Mesothelial cell of epicardium (in vitro differentiated cells): ENCODE data around the gene RNPEPL1. TPM values are rescaled to one million over a fixed set of nuclear protein-coding genes. Genes with fewer than 3 reads are reported as not detected.

Experiments
- DNase-seq, 2 experiments: peaks; one replicate each; pipeline ENCODE4 v3.0.0; 2021; ENCODE audit warnings: low spot score in 2 of 2; ENCODE audit not compliant: unreplicated experiment in 2 of 2
- H3K27ac Mint-ChIP-seq: 2 replicates; pipeline ENCODE4 v1.8.0; 2021; ENCODE audit warnings: mixed read lengths
- H3K27me3 Mint-ChIP-seq: 2 replicates; pipeline ENCODE4 v1.8.0; 2021; ENCODE audit warnings: low read depth, mixed read lengths
- H3K36me3 Mint-ChIP-seq: 2 replicates; pipeline ENCODE4 v1.8.0; 2021; ENCODE audit warnings: mixed read lengths
- H3K4me1 Mint-ChIP-seq: 2 replicates; pipeline ENCODE4 v1.8.0; 2021; ENCODE audit warnings: mixed read lengths
- H3K4me3 Mint-ChIP-seq: 2 replicates; pipeline ENCODE4 v1.8.0; 2021; ENCODE audit warnings: mild to moderate bottlenecking, moderate library complexity, mixed read lengths
- H3K9me3 Mint-ChIP-seq: 2 replicates; pipeline ENCODE4 v1.8.0; 2021; ENCODE audit warnings: mixed read lengths
- total RNA-seq: library from RNA; stranded (reverse); gene quantifications from 3 replicates; pipeline ENCODE4 v1.2.1, GENCODE V29; 2021
- TF ChIP-seq, protein P1 (sequence below): fragments of 200-600 bp; sonication (generic); IDR thresholded peaks from one replicate; pipeline ENCODE4 v1.5.0; 2021; ENCODE audit warnings: antibody characterized with exemption; ENCODE audit not compliant: unreplicated experiment

The RNPEPL1 gene
- total RNA-seq, 1 donor from 2014 or later = 28.3 TPM

DNA sequence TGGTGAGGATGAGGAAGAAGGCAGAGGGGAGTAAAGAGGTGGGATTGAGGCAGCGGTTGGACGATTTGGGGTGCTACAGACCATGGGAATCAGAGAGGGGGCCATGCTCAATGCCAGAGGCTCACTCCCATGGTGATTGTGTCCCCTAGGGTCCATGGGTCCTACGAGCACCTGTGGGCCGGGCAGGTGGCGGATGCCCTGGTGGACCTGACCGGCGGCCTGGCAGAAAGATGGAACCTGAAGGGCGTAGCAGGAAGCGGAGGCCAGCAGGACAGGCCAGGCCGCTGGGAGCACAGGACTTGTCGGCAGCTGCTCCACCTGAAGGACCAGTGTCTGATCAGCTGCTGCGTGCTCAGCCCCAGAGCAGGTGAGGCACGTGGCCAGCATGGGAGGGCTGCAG, 23.5 kb downstream of the RNPEPL1 start:
- no peaks in the 10 kb centered on the region for H3K9me3 Mint-ChIP-seq
- H3K27me3 Mint-ChIP-seq = no peaks in the 10 kb centered on the region
- peaks cover 18% of the 10 kb centered on the region for H3K4me1 Mint-ChIP-seq
- TF ChIP-seq, protein P1, sequence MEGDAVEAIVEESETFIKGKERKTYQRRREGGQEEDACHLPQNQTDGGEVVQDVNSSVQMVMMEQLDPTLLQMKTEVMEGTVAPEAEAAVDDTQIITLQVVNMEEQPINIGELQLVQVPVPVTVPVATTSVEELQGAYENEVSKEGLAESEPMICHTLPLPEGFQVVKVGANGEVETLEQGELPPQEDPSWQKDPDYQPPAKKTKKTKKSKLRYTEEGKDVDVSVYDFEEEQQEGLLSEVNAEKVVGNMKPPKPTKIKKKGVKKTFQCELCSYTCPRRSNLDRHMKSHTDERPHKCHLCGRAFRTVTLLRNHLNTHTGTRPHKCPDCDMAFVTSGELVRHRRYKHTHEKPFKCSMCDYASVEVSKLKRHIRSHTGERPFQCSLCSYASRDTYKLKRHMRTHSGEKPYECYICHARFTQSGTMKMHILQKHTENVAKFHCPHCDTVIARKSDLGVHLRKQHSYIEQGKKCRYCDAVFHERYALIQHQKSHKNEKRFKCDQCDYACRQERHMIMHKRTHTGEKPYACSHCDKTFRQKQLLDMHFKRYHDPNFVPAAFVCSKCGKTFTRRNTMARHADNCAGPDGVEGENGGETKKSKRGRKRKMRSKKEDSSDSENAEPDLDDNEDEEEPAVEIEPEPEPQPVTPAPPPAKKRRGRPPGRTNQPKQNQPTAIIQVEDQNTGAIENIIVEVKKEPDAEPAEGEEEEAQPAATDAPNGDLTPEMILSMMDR = no peak
- H3K36me3 Mint-ChIP-seq = peaks cover 4% of the 10 kb centered on the region
- no peak overlapping the region for H3K27ac Mint-ChIP-seq
- no peak for DNase-seq
- H3K4me3 Mint-ChIP-seq = no peak overlapping the region

DNA sequence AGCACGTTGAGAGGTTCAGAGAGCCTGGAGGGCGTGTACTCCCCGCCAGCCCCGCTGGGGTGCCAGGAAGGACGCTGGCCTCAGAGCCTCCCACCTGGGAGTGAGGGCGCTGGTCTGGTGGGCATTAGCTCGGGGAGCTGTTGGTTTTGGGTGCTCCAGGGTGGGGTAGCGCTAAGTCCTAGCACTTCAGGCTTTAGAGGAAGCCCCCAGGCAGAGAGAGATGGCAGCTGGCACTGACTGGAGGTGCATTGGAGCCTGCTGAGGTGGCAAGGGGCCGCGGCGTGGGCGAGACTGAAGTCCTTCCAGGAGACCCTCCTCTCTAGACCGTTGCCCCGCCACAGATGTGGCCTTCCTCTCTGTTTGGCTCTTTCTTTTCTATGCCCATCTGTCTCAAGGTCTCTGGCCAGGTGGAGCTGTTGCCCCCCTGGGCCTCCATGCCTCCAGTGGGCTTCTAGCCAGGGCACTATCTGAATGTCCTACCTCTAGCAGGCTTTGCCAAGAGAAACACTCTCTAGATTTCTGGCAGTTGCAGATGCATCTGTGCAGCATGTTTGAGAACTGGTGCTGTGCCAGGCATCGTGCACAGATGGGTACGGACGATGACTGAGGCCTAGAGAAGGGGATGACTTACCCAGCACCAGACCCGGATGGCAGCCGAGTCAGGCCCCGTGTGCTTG, 24.9 kb downstream of the RNPEPL1 start:
- no peak for DNase-seq

DNA sequence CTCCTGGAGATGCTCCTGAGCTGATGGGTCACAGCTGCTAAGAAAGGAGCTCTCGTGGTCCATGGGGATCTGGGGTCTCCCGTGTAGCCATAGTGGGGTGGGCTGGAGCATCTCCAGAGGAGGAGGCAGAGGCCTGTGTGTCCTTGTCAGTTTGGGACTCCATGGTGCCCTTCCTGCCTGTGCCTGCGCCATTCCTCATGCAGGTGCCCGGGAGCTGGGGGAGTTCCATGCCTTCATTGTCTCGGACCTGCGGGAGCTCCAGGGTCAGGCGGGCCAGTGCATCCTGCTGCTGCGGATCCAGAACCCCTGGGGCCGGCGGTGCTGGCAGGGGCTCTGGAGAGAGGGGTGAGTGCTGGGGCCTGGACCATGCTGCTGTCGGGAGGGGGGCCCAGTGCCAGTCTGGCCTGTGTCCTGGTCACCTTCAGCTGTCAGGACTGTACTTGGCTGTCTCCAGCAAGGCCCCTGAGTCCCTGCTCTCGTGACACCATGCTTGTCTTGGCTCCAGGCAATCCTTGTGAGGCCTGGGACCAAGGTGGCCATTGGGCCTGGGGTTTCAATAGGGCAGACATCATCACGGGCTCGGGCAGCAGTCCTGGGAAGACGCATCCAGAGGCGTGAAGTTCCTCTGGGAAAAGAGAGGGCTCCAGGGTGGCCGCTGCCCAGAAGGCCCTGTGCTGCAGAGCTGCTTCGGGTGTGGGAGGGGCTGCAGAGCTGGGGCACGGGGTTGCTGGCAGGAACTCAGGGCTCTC, 25.6 kb downstream of the RNPEPL1 start:
- DNase-seq = peak in 1 of 2 experiments; percentile 14
- TF ChIP-seq, protein P1 = no peak
- no peak overlapping the region for H3K27ac Mint-ChIP-seq
- H3K27me3 Mint-ChIP-seq = no peaks in the 10 kb centered on the region
- peaks cover 4% of the 10 kb centered on the region for H3K36me3 Mint-ChIP-seq
- H3K9me3 Mint-ChIP-seq = no peaks in the 10 kb centered on the region
- H3K4me1 Mint-ChIP-seq = peaks cover under 1% of the 10 kb centered on the region
- no peak overlapping the region for H3K4me3 Mint-ChIP-seq

More for the DNA sequence above, 24.9 kb downstream of the RNPEPL1 start:
- H3K36me3 Mint-ChIP-seq = peaks cover 4% of the 10 kb centered on the region
- H3K27me3 Mint-ChIP-seq = no peaks in the 10 kb centered on the region
- H3K27ac Mint-ChIP-seq = no peak overlapping the region
- TF ChIP-seq, protein P1 = no peak
- H3K4me3 Mint-ChIP-seq = no peak overlapping the region
- peaks cover 7% of the 10 kb centered on the region for H3K4me1 Mint-ChIP-seq
- no peaks in the 10 kb centered on the region for H3K9me3 Mint-ChIP-seq

DNA sequence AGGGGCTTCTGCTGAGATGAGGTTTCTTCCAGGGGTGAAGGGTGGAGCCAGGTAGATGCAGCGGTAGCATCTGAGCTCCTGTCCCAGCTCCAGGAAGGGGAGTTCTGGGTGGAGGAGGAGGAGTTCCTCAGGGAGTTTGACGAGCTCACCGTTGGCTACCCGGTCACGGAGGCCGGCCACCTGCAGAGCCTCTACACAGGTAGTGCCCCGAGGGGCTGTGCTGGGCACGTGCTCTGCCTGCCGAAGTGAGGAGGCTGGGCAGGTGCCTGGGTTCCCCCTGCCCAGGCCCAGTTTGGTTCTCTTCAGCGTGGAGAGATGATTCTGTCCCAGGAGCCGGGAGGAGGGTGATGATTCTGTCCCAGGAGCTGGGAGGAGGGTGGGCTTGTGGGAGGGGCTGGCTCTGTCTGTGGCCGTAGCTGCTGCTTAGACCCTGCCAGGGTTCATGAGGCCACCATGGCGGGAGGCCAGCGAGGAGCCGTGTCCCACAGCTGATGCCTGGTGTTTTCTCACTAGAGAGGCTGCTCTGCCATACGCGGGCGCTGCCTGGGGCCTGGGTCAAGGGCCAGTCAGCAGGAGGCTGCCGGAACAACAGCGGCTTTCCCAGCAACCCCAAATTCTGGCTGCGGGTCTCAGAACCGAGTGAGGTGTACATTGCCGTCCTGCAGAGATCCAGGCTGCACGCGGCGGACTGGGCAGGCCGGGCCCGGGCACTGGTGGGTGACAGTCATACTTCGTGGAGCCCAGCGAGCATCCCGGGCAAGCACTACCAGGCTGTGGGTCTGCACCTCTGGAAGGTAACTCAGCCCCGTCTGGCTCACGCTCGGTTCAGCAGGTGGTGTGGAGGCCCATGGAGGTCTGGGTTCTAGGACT, 26.5 kb downstream of the RNPEPL1 start:
- Mint-ChIP-seq H3K27me3 (no peaks in the 10 kb centered on the region), H3K4me1 (no peaks in the 10 kb centered on the region), H3K4me3 (no peak overlapping the region), H3K27ac (no peak overlapping the region), H3K36me3 (peaks cover 4% of the 10 kb centered on the region), H3K9me3 (no peaks in the 10 kb centered on the region)
- TF ChIP-seq, protein P1 = no peak
- DNase-seq = peak in 1 of 2 experiments; percentile 14

DNA sequence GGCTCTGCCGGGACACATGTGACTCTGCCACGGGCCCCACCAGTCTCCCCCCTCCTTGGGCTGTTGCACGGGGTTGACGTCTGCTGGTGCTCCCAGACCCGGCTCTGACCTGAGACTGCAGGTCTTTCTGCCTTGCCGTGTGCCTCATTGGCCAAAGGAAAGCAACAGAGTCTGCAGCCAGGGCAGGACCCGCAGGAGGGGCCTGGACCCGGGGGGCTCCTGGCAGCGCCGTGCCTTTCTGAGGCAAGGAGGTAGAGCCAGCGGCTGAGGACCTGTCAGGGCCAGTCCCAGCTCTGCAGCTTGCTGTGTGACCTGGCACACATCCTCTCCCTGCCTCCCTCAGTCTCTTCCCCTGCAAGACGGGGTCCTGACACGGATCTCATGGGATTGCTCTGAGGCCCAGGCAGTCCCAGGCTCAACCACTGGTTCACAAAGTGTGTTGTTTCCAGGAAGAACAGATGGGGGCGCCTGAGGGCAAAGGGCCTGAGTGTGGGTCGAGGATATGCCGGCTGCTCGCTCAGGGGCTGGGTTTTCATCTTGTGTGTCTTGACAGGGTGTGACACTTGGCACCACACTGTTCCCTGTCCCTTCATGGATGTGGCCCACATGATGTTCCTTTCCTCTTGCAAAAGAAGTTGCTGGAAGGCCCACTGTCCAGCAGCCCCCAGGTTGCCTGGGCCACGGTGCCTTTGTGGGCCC, 27.2 kb downstream of the RNPEPL1 start:
- H3K36me3 Mint-ChIP-seq = peaks cover 4% of the 10 kb centered on the region
- TF ChIP-seq, protein P1 = no peak
- H3K27me3 Mint-ChIP-seq = no peaks in the 10 kb centered on the region
- H3K4me3 Mint-ChIP-seq = no peak overlapping the region
- DNase-seq = peak in 1 of 2 experiments; percentile 14
- H3K9me3 Mint-ChIP-seq = no peaks in the 10 kb centered on the region
- H3K4me1 Mint-ChIP-seq = no peaks in the 10 kb centered on the region
- no peak overlapping the region for H3K27ac Mint-ChIP-seq
